Skin of body (tissue), 3 donors: ENCODE measurements around the gene SOX4. TPM values are rescaled to one million over a fixed set of nuclear protein-coding genes. Genes with fewer than 3 reads are reported as not detected.

Source experiments
- DNase-seq: peaks from one replicate; lab custom pipeline; 2025; lab: John Stamatoyannopoulos, UW
- small RNA-seq: library from RNA; depleted of rRNA; stranded (forward); fragments of <200 nt; gene quantifications from one replicate; pipeline ENCODE3, GENCODE V24; 2014; ENCODE audit warnings: low replicate concordance
- total RNA-seq: library from RNA; depleted of rRNA; stranded (reverse); fragments of >200 nt; gene quantifications from one replicate; pipeline ENCODE4 v1.2.3, GENCODE V29; 2014

Gene SOX4
- total RNA-seq, 1 donor from 2014 or later: 64.2 TPM

DNA sequence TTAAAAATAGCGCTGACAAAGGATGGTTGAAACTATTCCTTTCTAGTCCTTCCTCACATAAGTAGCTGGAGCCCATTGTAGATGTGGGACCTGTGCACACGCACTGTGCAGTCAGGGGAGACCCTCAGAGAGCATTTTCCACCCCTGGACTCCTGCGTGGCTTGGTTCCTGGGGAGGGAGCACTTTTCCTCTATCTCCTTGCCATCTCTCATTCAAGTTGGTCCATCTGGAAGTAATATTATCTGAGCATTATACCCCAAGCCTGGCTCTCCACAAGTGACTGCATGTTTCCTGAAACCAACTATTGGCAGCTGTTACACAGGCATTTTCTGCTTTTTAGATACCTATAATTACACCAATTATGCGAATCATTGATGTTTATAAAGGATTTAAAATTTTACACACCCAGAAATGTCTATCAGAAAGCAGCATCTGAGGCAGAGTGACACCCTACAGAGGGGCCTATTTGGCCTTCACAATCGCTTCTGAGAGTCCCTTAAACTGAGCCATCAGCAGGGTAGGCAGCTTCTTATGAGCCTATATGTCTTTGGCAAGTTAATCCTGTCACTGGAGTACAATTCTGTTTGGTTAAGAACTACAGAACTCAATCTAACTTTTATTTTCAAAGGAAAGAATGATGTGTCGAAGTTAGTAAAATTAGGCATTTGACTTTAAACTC, 18.7 kb downstream of the SOX4 start:
- DNase-seq: no peak

DNA sequence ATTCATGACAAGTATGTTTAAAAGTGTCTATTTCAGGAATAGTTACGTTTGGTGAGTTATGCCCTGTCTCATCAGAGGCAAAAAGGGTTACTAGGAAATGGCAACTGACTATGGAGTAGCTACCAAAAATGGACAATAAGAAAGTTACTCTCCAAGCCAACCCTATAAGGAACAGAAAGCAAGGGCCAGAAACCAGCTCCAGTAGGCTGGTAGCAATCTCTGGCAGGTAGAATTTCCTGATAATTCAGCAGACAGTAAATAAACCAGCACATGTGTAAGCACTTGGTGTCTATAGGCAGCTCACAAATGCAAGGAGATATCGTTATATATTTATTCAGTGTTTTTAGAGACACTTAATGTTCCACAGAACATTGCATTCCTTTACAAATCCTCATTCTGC, 20.3 kb downstream of the SOX4 start:
- DNase-seq: no peak

DNA sequence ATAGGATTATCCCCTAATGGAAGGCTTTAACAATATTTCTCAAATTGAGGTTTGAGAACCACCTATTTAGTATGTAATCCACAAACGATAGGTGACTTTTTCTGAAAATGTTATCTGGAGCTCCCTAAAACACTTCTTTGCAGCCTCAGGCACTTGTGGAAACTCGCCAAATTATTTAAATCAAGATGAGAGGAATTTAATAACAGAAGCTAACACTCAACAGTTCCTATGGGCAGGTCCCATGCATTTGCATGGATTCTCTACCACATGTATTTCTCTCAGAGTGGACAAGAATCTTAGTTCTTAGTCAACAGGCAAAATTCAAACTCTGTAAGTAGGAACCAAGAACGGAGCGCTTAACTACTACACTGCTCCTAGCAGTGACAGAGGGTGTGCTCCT, 20.7 kb downstream of the SOX4 start:
- no peak for DNase-seq

DNA sequence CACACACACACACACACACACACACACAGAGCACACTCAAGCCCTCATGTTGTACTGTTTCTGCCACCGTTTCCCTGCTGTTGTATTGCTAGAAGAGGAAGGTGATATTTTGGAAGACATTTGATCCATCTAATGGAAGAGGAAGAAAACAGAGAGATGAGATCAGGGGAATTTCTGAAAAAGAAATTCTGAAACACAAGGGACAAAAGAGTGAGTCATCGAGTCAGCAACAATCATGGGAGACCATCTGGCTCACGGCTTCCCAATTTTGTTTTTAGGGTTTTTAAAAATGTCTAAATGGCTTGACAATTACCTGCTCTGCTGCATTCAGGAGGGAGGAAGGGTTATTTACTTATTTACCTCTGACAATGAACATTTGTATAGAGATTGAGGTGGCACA, 22.0 kb downstream of the SOX4 start:
- DNase-seq: no peak

DNA sequence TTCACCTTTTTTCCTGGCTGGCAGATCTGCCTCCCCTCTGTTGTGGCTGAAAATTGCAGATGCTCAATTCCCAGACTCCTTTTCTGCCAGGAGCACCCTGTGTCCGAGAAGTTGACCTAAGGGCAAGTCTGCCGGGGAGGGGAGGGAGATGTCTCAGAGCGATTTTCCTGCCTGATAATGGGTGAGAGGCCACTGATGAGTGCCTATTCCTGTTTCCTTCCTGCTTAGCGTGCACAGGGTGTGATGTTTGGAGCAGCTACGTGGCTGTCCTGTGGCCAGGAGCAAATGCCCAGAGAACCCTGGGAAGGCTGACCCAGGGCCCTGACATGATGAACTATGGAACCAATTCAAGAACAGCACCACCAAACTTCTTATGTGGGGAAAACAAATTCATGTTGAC, 22.5 kb downstream of the SOX4 start:
- no peak for DNase-seq

DNA sequence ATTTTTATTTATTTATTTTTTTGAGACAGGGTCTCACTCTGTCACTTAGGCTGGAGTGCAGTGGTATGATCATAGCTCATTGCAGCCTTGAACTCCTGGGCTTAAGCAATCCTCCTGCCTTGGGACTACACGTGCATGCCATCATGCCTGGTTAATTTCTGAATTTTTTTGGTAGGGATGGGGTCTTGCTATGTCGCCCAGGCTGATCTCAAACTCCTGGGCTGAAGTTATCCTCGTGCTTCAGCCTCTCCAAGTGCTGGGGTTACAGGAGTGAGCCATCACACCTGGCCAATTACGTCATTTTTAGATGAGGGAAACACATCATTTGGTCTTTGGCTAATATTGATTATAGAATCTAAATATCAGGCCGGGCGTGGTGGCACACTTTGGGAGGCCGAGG, 32.1 kb downstream of the SOX4 start:
- DNase-seq: no peak

DNA sequence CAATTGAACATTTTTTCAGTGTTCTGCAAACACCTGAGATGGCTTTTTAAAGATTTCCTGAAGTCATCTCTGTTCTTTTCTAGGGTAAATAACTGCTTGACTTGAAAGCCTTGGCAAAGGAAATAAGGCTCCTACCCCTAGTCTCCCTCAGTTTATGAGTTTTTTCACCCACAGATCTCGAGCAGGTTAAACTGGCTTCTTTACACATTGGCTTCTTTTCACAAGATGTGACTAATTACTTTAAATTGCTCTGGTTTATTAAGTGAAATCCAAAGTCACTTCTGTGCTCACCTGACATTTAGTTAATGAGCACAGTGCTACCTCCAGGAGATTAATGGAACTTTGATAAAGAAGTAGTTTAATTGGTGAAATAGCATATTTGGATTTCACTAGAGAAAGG, 33.2 kb downstream of the SOX4 start:
- DNase-seq: no peak

DNA sequence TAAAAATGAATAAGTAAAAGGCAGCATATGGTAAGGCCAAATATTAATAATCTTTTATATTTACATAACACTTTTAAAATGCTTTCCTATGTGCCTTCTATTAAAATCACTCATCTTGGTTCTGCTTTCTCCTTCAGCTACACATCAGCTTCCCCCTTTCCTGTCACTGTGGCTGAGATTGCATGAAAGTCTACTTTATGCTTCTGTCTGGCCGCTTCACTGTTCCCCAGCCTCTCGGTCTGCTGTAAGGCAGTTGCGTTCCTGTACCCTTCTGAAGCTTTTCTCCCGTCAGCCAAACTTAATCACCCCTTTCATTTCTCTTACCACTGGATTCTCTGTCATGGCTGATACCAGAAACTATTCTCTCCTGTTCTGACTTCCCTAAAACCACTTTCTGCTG, 34.6 kb downstream of the SOX4 start:
- DNase-seq: no peak

DNA sequence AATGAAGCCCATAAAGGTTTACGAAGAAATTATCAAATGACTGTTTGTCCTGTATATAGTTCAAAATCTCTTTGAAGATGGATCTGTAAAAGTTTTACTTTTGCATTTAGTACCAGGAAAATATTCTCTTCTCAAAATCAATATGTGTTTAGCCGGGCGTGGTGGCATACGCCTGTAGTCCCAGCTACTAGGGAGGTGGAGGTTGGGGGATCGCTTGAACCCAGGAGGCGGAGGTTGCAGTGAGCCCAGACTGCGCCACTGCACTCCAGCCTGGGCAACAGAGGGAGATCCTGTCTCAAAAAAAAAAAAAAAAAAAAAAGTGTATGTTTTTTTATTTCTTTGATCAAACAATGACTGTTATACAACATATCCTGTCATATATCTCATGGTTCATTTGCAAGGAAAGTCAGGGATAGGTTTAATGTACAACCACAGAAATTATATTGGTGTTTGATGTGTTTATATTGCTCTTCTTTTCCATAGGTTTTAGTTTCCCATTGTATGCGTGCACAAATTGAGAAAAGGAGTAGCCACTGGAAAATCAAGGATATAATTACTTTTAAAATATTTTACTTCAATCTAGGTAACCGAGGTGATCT, 40.1 kb downstream of the SOX4 start:
- DNase-seq: no peak

DNA sequence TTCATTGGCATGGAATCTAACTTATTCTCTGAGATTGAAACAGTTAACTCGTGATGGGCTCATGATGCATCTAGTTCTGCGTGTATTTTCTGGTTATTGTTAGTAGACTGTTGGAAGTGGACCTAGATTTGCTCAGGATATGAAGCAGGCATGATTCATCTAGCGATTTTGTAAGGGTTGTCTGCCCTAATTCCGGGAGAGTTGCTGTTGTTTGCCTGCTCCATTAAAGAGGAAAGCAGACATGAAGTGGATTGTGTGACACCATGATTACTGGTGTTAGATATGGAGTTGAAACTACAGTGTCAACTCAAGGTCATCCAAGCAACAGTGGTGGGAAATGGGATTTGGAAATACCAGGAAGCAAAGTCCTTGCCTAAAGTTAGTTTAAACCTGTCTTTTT, 41.0 kb downstream of the SOX4 start:
- no peak for DNase-seq

DNA sequence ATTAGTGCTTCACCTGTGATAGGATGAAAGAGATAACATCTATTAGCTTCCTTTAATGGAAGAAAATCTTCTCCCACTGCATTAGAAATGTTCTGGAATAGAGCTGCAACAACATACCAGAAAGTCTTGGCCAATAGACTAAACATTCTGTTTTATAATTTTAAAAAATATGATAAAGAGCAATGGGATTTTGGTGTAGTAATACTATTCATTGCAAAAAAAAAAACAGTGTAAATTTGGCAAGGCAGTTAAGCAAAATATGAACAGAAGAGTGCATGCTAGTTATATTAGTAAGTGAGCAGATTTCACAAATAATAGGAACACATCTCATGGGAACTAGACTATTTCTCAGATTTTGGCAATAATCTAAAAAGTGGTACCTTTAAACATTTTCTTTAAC, 43.3 kb downstream of the SOX4 start:
- no peak for DNase-seq

DNA sequence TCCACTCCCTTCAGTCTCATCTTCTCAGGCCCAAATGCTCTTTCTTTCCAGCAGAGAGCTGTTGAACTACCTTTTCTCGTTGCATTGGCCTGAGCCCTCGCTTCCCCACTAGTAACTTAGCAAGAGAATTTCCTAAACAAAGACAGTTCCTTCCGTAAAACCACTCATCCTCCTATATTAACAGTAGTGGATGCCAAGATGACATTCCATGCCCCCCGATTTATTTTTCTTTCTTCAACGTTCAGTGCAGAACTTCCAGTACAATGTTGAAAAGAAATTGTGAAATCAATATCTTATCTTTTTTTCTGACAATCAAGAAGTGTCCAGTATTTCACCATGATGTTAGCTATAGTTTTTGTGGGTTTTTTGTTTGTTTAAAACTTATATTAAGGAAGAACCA, 45.8 kb downstream of the SOX4 start:
- no peak for DNase-seq

Small RNA genes lying within 50 kb of the gene (small RNA-seq; reads per million reads assigned to genes)
- gene BOLA2P3: not detected
